ENCODE measurements around the gene LRRC14B.

GRCh38 chr5:163841-164240 is 27.5 kb upstream of the LRRC14B start:
- TF ChIP-seq CTCF (IDR thresholded peaks at IDR 0.05 in 8 of 11, conservative IDR thresholded peaks at IDR 0.05 in 3 of 11) (no peak), POLR2A (IDR thresholded peaks at IDR 0.05) (no peak), POLR2AphosphoS5 (IDR thresholded peaks at IDR 0.05) (no peak)

All from spleen (tissue), 7 donors.